SK-N-SH treated with all-trans-retinoic acid at 6 μM for 48 hours (cell line): ENCODE data around the gene COL4A2.

Source experiments
- ATAC-seq: fragments of 200-7000 bp; cut with Tn5 transposase; 3 replicates; pipeline ENCODE4 v1.9.1; 2020; ENCODE audit warnings: mild to moderate bottlenecking, moderate library complexity
- ARNTL ChIP-seq: fragments of 450-650 bp; formaldehyde crosslinking; IDR thresholded peaks from 2 replicates; pipeline ENCODE4 v1.5.0; 2020; ENCODE audit warnings: low read depth, mild to moderate bottlenecking, moderate library complexity, borderline replicate concordance
- BACH2 ChIP-seq: fragments of 250-450 bp; sonication (Bioruptor Pico); IDR thresholded peaks from 2 replicates; pipeline ENCODE4 v1.9.0; 2021; ENCODE audit warnings: mild to moderate bottlenecking, borderline replicate concordance
- CSDC2 ChIP-seq: fragments of 250-450 bp; sonication (Bioruptor Pico); IDR thresholded peaks from 2 replicates; pipeline ENCODE4 v1.5.0; 2020; ENCODE audit warnings: mild to moderate bottlenecking, moderate library complexity
- ESRRG ChIP-seq: fragments of 250-450 bp; sonication (Bioruptor Pico); IDR thresholded peaks from 2 replicates; pipeline ENCODE4 v1.6.1; 2021; ENCODE audit warnings: mild to moderate bottlenecking
- GLIS3 ChIP-seq: fragments of 250-450 bp; sonication (Bioruptor Pico); IDR thresholded peaks from 2 replicates; pipeline ENCODE4 v1.5.0; 2020; ENCODE audit warnings: mild to moderate bottlenecking, moderate library complexity
- ISL1 ChIP-seq: fragments of 250-450 bp; sonication (Bioruptor Pico); IDR thresholded peaks from 2 replicates; pipeline ENCODE4 v2.1.2; 2022; ENCODE audit warnings: mild to moderate bottlenecking, moderate library complexity
- OSR1 ChIP-seq: fragments of 250-450 bp; sonication (Bioruptor Pico); IDR thresholded peaks from 2 replicates; pipeline ENCODE4 v1.8.0; 2022; ENCODE audit warnings: moderate library complexity, mild to moderate bottlenecking, inconsistent platforms
- PPARA ChIP-seq: fragments of 250-450 bp; sonication (Bioruptor Pico); IDR thresholded peaks from 2 replicates; pipeline ENCODE4 v1.5.0; 2020; ENCODE audit warnings: mild to moderate bottlenecking, borderline replicate concordance
- RARB ChIP-seq: fragments of 250-450 bp; sonication (Bioruptor Pico); IDR thresholded peaks from 2 replicates; pipeline ENCODE4 v1.8.0; 2021; ENCODE audit warnings: mild to moderate bottlenecking, moderate library complexity
- SNAI2 ChIP-seq: fragments of 250-450 bp; sonication (Bioruptor Pico); IDR thresholded peaks from 2 replicates; pipeline ENCODE4 v1.5.0; 2020; ENCODE audit warnings: mild to moderate bottlenecking, moderate library complexity
- TCF4 ChIP-seq: fragments of 250-450 bp; sonication (Bioruptor Pico); IDR thresholded peaks from 2 replicates; pipeline ENCODE4 v1.8.0; 2021; ENCODE audit warnings: mild to moderate bottlenecking, moderate library complexity, borderline replicate concordance
- TOX ChIP-seq: fragments of 250-450 bp; sonication (Bioruptor Pico); IDR thresholded peaks from 2 replicates; pipeline ENCODE4 v1.8.0; 2021; ENCODE audit warnings: mild to moderate bottlenecking, moderate library complexity, borderline replicate concordance
- ZC3H10 ChIP-seq: fragments of 250-450 bp; sonication (Bioruptor Pico); IDR thresholded peaks from 2 replicates; pipeline ENCODE4 v1.5.1; 2021; ENCODE audit warnings: mild to moderate bottlenecking, moderate library complexity
- ZFP3 ChIP-seq: fragments of 250-450 bp; sonication (Bioruptor Pico); IDR thresholded peaks from 2 replicates; pipeline ENCODE4 v1.5.0; 2020; ENCODE audit warnings: mild to moderate bottlenecking, moderate library complexity
- ZFP30 ChIP-seq: fragments of 450-650 bp; formaldehyde crosslinking; IDR thresholded peaks from 2 replicates; pipeline ENCODE4 v1.5.0; 2022; ENCODE audit warnings: mild to moderate bottlenecking, moderate library complexity
- ZNF565 ChIP-seq: fragments of 450-650 bp; formaldehyde crosslinking; conservative IDR thresholded peaks from 2 replicates; pipeline ENCODE4 v1.5.0; 2020; ENCODE audit warnings: low read depth, mild to moderate bottlenecking, moderate library complexity
- ZNF70 ChIP-seq: fragments of 450-650 bp; formaldehyde crosslinking; IDR thresholded peaks from 2 replicates; pipeline ENCODE4 v1.5.0; 2020; ENCODE audit warnings: mild to moderate bottlenecking, moderate library complexity
- ZNF8 ChIP-seq: fragments of 450-650 bp; formaldehyde crosslinking; IDR thresholded peaks from 2 replicates; pipeline ENCODE4 v1.5.0; 2020; ENCODE audit warnings: mild to moderate bottlenecking, moderate library complexity
- TF ChIP-seq, protein P1 (sequence below): fragments of 250-450 bp; sonication (Bioruptor Pico); IDR thresholded peaks from 2 replicates; pipeline ENCODE4 v1.8.0; 2020; ENCODE audit warnings: mild to moderate bottlenecking, moderate library complexity, borderline replicate concordance
- TF ChIP-seq, protein P2 (sequence below): fragments of 250-450 bp; sonication (Bioruptor Pico); IDR thresholded peaks from 2 replicates; pipeline ENCODE4 v1.5.1; 2021; ENCODE audit warnings: mild to moderate bottlenecking, moderate library complexity
- TF ChIP-seq, protein P3 (sequence below): fragments of 250-450 bp; sonication (Bioruptor Pico); IDR thresholded peaks from 2 replicates; pipeline ENCODE4 v1.8.0; 2021; ENCODE audit warnings: low read depth, mild to moderate bottlenecking, moderate library complexity, borderline replicate concordance

Gene COL4A2

DNA sequence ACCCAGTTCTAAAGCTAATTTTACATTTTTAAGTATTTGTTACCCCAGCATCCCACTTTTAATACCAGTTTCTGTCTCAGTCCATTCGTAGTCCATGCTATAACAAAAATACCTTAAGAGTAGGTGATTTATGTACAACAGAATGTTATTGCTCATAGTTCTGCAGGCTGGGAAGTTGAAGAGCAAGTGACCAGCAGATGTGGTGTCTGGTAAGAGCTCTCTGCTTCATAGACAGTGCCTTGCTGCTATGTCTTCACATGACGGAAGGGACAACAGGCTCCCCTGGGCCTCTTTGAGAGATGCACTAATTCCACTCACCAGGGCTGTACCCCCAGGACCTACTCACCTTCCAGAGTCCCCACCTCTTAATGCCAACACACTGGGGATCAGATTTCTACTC is 96.6 kb downstream of the COL4A2 start (continued):
- TF ChIP-seq ZC3H10 (CRISPR knock-in tag) = no peak

DNA sequence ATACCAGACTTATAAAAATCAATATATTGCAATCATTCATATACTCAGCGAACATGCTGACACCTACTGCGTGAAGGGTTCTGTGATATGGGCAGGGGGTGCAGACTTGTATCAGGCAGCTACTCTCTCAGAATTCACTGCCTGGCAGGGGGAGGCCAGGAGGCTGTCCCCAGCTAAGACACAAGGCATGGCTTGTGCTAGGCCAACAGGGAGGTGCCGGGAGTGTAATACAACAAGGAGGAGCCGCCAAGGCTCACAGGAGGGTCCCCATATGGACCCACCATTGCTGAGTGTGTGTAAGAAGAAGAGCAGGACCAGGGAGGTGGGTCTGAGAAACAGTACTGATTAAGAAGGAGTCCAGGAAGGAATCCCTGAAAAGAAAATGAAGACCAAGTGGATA is 97.2 kb downstream of the COL4A2 start:
- no peak for ATAC-seq
- TF ChIP-seq SNAI2 (CRISPR knock-in tag) (no peak), ZFP30 (CRISPR knock-in tag) (no peak), CSDC2 (CRISPR knock-in tag) (no peak), PPARA (CRISPR knock-in tag) (no peak), RARB (CRISPR knock-in tag) (no peak), ARNTL (CRISPR knock-in tag) (no peak), ZNF8 (no peak), ISL1 (no peak)
- TF ChIP-seq, protein P1, sequence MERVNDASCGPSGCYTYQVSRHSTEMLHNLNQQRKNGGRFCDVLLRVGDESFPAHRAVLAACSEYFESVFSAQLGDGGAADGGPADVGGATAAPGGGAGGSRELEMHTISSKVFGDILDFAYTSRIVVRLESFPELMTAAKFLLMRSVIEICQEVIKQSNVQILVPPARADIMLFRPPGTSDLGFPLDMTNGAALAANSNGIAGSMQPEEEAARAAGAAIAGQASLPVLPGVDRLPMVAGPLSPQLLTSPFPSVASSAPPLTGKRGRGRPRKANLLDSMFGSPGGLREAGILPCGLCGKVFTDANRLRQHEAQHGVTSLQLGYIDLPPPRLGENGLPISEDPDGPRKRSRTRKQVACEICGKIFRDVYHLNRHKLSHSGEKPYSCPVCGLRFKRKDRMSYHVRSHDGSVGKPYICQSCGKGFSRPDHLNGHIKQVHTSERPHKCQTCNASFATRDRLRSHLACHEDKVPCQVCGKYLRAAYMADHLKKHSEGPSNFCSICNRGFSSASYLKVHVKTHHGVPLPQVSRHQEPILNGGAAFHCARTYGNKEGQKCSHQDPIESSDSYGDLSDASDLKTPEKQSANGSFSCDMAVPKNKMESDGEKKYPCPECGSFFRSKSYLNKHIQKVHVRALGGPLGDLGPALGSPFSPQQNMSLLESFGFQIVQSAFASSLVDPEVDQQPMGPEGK (CRISPR knock-in tag) = no peak

DNA sequence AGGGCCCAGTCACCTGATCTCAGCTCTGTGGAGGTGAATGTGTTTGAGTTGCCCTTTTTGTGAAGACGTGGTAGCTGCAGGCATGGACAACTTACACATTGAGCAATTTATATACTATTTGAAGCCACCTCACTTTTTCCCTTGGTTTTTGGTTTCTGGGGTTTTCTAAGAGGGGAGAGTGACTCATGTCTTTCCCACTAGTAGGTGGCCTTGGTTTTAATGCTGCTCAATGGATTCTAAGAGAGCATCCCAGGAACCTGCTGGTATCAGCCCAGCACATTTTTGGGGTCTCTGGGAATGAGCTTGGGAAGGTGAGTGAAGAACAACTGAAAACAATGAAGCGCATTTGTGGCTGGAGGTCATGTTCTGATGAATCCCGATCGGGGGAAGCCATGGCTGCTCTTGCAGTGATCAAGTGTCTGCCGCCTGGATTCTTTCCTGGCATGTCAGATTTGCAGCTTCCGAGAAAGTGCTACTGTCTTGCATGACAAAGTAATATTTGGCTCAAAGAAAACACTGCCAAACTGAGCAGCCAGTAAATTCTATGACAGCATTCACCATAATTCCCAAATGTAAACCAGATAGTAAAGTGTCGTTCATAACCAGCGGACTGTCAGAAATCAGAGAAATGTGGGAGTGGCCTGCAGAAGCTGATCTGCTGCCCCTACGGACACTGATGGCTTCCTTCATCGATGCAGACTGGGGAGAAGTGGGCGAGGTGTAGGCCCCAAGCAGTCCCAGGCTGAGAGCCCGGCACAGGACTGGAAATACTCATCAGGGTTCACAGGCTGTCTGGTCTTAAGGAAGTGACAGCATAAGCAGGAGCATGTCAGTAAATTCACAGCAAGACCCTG is 98.7 kb downstream of the COL4A2 start:
- TF ChIP-seq GLIS3 (CRISPR knock-in tag) = no peak
- TF ChIP-seq SNAI2 (CRISPR knock-in tag) = no peak
- TF ChIP-seq ISL1 = no peak
- TF ChIP-seq ESRRG (CRISPR knock-in tag) = no peak
- no peak for TF ChIP-seq PPARA (CRISPR knock-in tag)
- no peak for TF ChIP-seq BACH2
- no peak for TF ChIP-seq ZNF70 (CRISPR knock-in tag)
- TF ChIP-seq, protein P2, sequence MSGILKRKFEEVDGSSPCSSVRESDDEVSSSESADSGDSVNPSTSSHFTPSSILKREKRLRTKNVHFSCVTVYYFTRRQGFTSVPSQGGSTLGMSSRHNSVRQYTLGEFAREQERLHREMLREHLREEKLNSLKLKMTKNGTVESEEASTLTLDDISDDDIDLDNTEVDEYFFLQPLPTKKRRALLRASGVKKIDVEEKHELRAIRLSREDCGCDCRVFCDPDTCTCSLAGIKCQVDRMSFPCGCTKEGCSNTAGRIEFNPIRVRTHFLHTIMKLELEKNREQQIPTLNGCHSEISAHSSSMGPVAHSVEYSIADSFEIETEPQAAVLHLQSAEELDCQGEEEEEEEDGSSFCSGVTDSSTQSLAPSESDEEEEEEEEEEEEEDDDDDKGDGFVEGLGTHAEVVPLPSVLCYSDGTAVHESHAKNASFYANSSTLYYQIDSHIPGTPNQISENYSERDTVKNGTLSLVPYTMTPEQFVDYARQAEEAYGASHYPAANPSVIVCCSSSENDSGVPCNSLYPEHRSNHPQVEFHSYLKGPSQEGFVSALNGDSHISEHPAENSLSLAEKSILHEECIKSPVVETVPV = no peak
- peak; percentile 58 for ATAC-seq

DNA sequence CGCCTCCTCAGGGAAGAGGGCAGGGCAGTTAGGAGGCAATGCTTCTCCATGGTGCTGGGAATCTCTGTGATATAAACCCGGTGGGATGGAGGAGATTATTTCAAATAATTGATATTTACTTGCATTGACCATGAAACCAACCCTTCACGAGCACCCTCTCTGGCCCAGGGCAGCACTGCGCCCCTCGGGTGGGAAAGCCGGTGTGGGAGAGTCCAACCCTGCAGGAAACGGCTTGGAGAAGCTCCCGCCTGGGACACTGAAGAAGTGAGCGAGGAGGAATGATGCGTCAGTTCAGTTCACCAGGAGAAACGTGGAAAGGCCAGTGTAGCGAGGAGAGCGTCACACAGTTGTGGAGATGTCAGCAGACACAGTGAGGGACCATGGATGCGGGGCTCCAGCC is 99.9 kb downstream of the COL4A2 start:
- ATAC-seq = no peak
- no peak for TF ChIP-seq BACH2
- TF ChIP-seq, protein P3, sequence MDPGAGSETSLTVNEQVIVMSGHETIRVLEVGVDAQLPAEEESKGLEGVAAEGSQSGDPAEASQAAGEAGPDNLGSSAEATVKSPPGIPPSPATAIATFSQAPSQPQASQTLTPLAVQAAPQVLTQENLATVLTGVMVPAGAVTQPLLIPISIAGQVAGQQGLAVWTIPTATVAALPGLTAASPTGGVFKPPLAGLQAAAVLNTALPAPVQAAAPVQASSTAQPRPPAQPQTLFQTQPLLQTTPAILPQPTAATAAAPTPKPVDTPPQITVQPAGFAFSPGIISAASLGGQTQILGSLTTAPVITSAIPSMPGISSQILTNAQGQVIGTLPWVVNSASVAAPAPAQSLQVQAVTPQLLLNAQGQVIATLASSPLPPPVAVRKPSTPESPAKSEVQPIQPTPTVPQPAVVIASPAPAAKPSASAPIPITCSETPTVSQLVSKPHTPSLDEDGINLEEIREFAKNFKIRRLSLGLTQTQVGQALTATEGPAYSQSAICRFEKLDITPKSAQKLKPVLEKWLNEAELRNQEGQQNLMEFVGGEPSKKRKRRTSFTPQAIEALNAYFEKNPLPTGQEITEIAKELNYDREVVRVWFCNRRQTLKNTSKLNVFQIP (CRISPR knock-in tag) = no peak
- no peak for TF ChIP-seq ZFP3
- TF ChIP-seq ZNF8 = no peak
- no peak for TF ChIP-seq ZNF565
- no peak for TF ChIP-seq ZC3H10 (CRISPR knock-in tag)
- TF ChIP-seq SNAI2 (CRISPR knock-in tag) = no peak
- TF ChIP-seq, all 23 proteins: peak for 0

DNA sequence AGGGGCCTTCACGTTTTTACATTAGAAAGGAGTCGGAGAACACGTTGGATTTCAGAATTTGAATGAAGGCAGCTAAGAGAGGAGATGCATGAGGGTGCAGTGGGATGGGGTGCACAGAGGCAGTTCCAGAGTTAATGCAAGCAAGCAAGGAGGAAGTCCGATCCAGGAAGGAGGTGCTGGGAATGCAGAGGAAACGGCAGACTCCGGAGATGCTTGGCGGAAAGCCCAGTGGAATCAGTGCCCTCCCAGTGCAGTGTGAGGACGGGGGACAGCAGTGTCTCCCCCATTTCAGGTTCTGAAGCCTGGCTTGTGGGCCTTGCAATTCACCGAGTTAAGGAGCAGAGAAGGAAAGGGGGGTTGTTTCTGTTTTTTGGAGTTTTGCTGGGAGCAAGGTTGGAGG is 100.4 kb downstream of the COL4A2 start:
- TF ChIP-seq ARNTL (CRISPR knock-in tag) (no peak), ZFP30 (CRISPR knock-in tag) (no peak), ZNF565 (no peak), PPARA (CRISPR knock-in tag) (no peak), SNAI2 (CRISPR knock-in tag) (no peak), OSR1 (no peak), ZNF70 (CRISPR knock-in tag) (no peak), ISL1 (no peak), TCF4 (no peak), TOX (CRISPR knock-in tag) (no peak), ZFP3 (no peak), RARB (CRISPR knock-in tag) (no peak)
- TF ChIP-seq, protein P2 = no peak
- TF ChIP-seq, protein P1 (CRISPR knock-in tag) = no peak
- TF ChIP-seq, all 23 proteins: peak for 0
- ATAC-seq = no peak
